Measurements from ENCODE around the gene DMRTA2.
"Not testable (repeated sequence)": the region's sequence is repeated elsewhere in the genome, so short reads cannot be mapped to it uniquely, and the experiment has no call there.

DMRTA2 gene

DNA sequence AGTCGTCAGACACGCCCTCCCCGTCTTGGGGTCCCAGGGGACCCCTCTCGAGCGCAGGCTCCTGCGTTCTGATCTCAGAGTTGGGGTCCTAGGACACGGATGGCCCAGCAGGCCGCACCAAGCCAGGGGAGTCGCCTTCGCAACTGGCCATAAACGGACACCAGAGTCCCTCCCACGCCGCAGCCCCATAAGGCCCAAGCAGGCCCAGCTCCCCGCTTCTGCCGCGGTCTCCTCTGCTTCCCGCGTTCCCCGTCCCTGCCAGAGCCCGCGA, 633 bp downstream of the DMRTA2 start:
- no peak for DNase-seq

DNA sequence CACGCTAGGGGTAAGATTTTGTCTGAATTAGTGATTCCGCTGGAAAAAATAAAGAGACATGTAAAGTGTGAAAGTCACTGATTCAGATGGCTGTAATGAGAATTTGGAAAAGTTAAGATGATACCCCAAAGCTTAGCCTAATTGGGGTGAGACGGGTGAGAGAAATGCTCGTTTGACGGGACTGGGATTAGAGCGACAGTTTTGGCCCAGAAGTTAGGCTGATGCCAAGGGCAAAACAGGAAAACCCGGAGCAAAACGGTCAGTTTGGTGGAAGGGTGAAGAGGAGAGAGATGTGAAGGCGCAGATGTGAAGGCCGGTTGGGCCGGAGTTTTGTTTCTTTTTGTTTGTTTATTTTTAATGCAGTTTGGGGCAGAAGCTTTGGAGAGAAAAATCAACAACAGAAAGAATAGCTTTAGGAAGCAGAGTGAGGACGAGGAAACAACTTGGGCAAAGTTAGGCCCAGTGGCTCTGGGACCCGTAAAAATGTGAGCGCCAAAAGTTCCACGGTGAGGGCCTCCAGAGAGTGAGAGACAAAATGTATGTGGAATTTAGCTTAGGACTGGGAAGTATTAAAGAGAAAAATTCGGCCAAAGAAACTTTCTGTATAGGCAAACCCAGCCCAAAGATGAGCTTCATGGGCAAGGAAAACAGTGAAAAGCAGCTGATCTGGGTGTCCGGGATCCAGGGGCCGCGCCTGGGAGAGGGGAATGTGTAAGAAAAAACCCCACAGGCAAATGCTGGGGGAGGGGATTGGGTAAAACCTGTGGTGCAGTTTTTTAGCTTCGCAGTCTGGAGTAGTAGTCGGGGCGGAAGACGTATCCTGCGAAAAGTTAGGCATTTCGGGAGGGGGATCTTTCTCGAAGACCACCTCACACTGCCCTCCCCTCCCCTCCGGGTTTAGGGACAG, 1.2 kb downstream of the DMRTA2 start:
- DNase-seq, result no peak

- no peak for DNase-seq
Measured at GRCh38 chr1:50421366-50421748, 1.9 kb downstream of the DMRTA2 start.

GRCh38 chr1:50420689-50421365, 2.4 kb downstream of the DMRTA2 start:
- no peak for DNase-seq

- DNase-seq, result no peak
Measured at GRCh38 chr1:50419907-50420677, 3.2 kb downstream of the DMRTA2 start.

DNA sequence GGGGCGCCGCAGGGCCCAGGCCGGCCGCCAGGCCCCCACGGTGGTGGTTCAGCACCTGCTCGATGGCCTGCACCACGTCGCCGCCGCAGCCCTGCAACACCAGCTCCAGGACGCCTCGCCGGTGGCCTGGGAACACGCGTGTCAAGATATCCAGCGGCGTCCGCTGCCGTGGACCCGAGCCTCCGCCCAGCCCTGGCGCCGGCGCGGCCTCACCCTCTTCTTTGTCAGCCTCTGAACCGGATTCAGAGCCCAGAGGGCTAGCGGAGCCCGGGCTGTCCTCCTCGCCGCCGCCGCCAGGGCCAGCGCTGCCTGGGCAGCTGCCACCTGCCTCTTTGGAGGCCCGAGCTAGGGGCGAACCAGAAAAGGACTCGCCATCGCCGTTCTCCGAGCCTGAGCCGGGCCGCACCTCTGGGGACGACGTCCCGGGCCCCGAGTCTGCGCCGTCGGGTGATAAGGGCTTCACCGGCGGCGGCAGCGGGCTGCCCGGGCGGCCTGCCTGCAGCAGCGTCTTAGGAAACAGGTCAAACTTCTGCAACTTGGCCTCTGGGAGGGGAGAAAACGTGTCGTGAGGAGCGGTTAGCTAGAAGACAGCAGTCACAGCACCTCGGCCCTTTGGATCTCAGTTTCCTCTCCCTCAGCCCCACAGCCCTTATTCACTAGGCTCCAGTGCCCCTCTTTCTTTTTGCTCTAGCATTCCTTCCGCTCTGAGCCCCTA, 3.9 kb downstream of the DMRTA2 start:
- peak; percentile 62 for DNase-seq

DNA sequence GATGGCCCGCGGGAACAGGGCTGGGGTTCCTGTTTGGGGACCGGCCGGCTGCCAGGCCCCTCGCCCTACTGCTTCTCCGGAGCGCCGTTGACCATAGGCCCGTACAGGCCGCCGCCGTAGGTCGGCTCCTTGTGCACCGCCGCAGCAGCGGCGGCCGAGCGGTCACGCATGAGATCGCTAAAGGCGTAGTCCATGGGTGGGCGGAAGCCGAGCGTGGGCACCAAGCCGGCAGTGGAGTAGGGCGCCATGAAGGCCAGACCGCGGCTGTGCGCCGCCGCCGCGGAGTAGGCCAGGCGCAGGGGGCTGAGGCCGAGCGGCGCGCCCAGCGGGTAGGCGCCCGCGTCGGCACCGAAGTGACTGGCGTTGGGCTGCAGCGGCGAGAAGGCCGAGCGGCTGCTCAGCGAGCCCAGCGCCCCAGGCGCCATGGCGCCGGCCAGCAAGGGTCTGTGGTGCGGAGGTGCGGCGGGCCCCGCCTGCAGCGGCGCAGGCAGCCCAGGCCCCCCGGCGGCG, 4.6 kb downstream of the DMRTA2 start:
- peak; percentile 48 for DNase-seq

- DNase-seq, result no peak
Measured at GRCh38 chr1:50417946-50418599, 5.2 kb downstream of the DMRTA2 start.

DNA sequence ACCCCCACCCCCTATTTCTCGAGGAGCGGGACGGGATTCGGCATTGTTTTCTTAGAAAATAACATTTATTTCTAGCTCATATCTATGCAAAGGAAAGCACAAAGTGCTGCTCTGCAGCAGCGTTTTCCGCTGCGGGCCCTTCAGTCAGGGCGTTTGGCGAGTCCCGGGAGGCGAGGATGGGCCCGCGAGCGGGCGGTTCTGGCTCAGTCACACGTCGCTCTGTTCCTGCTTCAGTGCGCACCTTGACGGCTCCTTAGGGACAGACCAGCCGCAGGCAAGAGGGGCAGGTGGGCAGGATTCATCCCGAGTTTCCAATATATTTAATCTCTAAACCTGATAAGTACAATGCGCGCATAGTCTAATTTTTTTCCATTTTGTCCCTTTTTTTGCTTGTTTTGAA, 5.7 kb downstream of the DMRTA2 start:
- DNase-seq, result no peak

DNA sequence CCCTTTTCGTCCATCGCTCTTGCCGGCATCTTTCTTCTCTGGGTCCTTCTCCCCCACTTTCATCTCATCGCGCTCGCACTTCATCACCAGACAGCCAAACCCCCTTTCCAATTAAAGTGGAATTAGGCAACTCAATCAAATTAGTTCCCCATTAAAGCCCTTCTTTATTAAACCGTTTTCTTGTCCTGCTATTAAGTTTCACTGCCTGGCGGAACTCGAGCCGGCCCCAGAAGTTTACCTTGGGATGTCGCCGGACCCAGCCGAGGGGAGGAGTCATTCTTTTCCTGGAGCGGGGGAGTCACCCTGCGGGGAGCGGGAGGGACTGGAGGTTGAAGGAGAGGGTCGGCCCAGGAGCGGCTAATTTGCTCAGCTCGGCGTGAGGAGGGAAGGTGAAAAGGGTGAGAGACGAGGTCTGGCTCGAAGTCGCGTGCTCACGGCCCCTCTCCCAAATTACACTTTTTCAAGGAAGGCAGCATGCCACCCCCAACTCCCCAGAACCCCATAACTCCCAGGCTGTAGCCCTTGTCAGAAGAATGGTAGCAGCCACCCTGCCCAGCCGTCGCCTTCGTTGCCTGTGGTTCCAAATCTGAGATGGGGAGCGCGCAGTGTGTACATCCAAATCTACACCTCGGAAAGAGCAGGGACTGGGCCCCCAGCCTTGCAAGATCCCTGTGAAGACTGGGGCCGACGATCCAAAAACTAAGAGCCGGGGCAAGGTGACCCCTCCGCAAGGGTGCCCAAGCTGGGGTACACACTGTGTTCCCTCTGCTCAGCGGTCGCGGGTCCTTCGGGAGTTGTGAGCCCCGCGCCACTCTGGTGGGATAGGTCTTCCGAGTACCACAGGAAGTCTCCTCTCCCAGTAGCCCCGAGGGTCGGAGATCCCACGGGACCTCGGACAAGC, 6.4 kb downstream of the DMRTA2 start:
- no peak for DNase-seq

GRCh38 chr1:50416150-50416527, 7.1 kb downstream of the DMRTA2 start:
- DNase-seq, result no peak

- no peak for DNase-seq
Measured at GRCh38 chr1:50415235-50416149, 7.8 kb downstream of the DMRTA2 start.

DNA sequence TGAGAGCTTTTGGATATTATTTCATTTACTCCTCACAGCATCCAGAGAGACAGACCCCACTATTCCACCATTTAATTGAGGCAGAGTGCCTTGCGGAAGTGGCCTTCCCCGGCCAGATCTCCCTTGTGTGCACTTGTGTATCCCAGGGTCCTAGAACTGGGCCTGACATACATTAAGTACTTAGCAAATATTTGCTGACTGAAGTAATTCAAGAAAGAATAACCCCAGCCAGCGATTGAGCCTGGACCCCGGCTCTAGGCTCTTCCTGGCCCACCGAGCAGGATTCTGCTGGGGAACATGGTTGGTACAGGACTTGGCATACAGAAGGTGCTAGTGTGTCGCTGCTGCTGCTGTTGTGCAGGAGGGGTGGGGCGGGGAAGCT, 8.4 kb downstream of the DMRTA2 start:
- no peak for DNase-seq

GRCh38 chr1:50412813-50413476, 10.3 kb downstream of the DMRTA2 start:
- no peak for DNase-seq

- DNase-seq, result no peak
Measured at GRCh38 chr1:50405814-50406213, 17.4 kb downstream of the DMRTA2 start.

DNA sequence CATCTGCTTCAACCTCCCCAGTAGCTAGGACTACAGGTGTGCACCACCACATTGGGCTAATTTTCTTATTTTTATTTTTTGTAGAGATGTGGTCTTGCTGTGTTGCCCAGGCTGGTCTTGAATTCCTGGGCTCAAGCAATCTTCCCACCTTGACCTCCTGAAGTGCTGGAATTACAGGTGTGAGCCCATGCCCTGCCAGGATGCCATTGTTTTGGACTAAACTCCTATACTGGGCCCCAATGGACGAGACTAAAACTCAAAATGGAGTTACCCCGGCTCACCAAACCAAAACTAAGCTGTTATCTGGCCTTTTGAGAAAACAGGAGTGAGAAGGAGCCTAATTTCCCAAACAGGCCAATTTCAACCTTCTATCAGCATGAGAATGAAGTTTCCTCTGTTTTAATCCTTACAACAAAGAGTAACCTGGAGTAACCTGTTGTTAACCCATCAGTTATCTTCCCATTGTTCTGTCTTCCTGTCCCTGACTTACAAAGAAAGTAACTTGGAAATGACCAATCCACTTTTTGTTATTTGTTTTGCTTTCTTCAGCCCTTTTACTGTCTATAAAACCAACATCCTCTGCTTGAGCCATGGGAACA, 29.6 kb downstream of the DMRTA2 start:
- DNase-seq, result no peak

GRCh38 chr1:50381551-50381950, 41.7 kb downstream of the DMRTA2 start:
- DNase-seq, result not testable (repeated sequence)

GRCh38 chr1:50378770-50379169, 44.5 kb downstream of the DMRTA2 start:
- no peak for DNase-seq

DNA sequence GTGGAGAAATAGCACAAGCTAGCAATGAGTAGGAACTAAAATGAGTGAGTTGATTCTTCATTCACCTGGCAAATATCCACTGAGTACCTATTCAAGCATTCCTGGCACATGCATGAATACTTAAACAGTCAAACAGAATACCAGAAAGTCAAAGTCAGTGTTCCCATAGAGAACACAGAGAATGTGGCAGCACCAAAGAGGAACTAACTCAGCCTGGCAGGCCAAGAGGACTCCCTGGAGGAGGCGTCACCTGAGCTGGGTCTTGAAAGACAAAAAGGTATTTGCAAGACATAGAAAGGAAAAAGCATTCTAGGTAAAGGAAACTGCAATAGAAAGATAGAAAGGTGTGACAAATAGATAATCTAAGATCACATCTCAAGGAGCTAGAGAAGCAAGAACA, 49.7 kb downstream of the DMRTA2 start:
- DNase-seq, result no peak

All from NCI-H2029 (cell line).